IMR-90 (cell line): ENCODE data around the gene RNF112. TPM values are rescaled to one million over a fixed set of nuclear protein-coding genes. Genes with fewer than 3 reads are reported as not detected.

ENCODE experiments used
- ATAC-seq: fragments of 200-7000 bp; cut with Tn5 transposase; 2 replicates; pipeline ENCODE4 v1.9.1; 2020; ENCODE audit warnings: low read depth, mild to moderate bottlenecking, moderate library complexity
- BruUV-seq: library from RNA; stranded (reverse); fragments of 400-500 nt; replicated peaks from 2 replicates; lab custom pipeline; 2021; lab: Mats Ljungman, UMichigan
- CTCF ChIA-PET: fragments of 300-600 bp; formaldehyde crosslinking; extraction: SDS; loops from one replicate; lab custom pipeline; 2021; ENCODE audit warnings: antibody characterized with exemption; lab: Yijun Ruan, JAX
- POLR2A ChIA-PET: fragments of 300-600 bp; sonication (Branson Sonifier 250); formaldehyde crosslinking; loops from one replicate; lab custom pipeline; 2022; ENCODE audit warnings: antibody characterized with exemption; ENCODE audit not compliant: unreplicated experiment; lab: Charles Lee
- DNase-seq: peaks from one replicate; pipeline ENCODE4 v3.0.0; 2013
- H2AFZ ChIP-seq: replicated peaks from 2 replicates; pipeline ENCODE3; 2013; ENCODE audit warnings: low read length, mild to moderate bottlenecking; ENCODE audit not compliant: poor library complexity
- H2AK5ac ChIP-seq: 2 replicates; pipeline ENCODE4 v1.6.1; 2013; ENCODE audit warnings: low read depth, low read length, inconsistent platforms
- H2AK9ac ChIP-seq: replicated peaks from 2 replicates; pipeline ENCODE3; 2013; ENCODE audit warnings: mild to moderate bottlenecking, low read depth, low read length, moderate library complexity; ENCODE audit not compliant: poor library complexity
- H2BK120ac ChIP-seq: 2 replicates; pipeline ENCODE4 v1.6.1; 2013; ENCODE audit warnings: low read depth, low read length, inconsistent platforms
- H2BK15ac ChIP-seq: 3 replicates; pipeline ENCODE4 v1.6.1; 2013; ENCODE audit warnings: low read depth, low read length, inconsistent platforms
- H2BK20ac ChIP-seq: 2 replicates; pipeline ENCODE4 v1.6.1; 2013; ENCODE audit warnings: low read depth, mild to moderate bottlenecking, inconsistent platforms, low read length, moderate library complexity
- H2BK5ac ChIP-seq: 2 replicates; pipeline ENCODE4 v1.6.1; 2013; ENCODE audit warnings: mild to moderate bottlenecking, low read depth, low read length, inconsistent platforms; ENCODE audit not compliant: poor library complexity, severe bottlenecking
- H3K14ac ChIP-seq: replicated peaks from 2 replicates; pipeline ENCODE4 v1.6.1; 2013; ENCODE audit warnings: low read depth, low read length, inconsistent platforms
- H3K18ac ChIP-seq: 2 replicates; pipeline ENCODE4 v1.6.1; 2013; ENCODE audit warnings: low read depth, low read length, control low read depth
- H3K23ac ChIP-seq: 2 replicates; pipeline ENCODE4 v1.6.1; 2013; ENCODE audit warnings: low read depth, low read length, inconsistent platforms
- H3K27ac ChIP-seq: 2 replicates; pipeline ENCODE4 v1.5.1; 2013; ENCODE audit warnings: mild to moderate bottlenecking, control low read depth, low read length; ENCODE audit not compliant: insufficient read depth
- H3K27me3 ChIP-seq: 2 replicates; pipeline ENCODE4 v1.6.1; 2013; ENCODE audit warnings: low read length; ENCODE audit not compliant: control insufficient read depth, insufficient read depth
- H3K36me3 ChIP-seq: 2 replicates; pipeline ENCODE4 v1.6.1; 2013; ENCODE audit warnings: low read length, mixed read lengths; ENCODE audit not compliant: control insufficient read depth, insufficient read depth
- H3K4ac ChIP-seq: 2 replicates; pipeline ENCODE4 v1.6.1; 2013; ENCODE audit warnings: low read depth, low read length, inconsistent platforms
- H3K4me1 ChIP-seq: 2 replicates; pipeline ENCODE4 v1.6.1; 2013; ENCODE audit warnings: low read length, mixed read lengths; ENCODE audit not compliant: control insufficient read depth, insufficient read depth
- H3K4me2 ChIP-seq: 2 replicates; pipeline ENCODE4 v1.6.1; 2013; ENCODE audit warnings: low read depth, mild to moderate bottlenecking, control low read depth, low read length, moderate library complexity
- H3K4me3 ChIP-seq: 2 replicates; pipeline ENCODE4 v1.5.1; 2013; ENCODE audit warnings: low read depth, mild to moderate bottlenecking, control low read depth, low read length, moderate library complexity; ENCODE audit not compliant: insufficient read depth
- H3K56ac ChIP-seq: 2 replicates; pipeline ENCODE4 v1.6.1; 2013; ENCODE audit warnings: low read length, inconsistent platforms; ENCODE audit not compliant: insufficient read depth; ENCODE audit errors: extremely low read depth
- H3K79me1 ChIP-seq, 2 experiments: 2 replicates each; pipeline ENCODE4 v1.6.1; 2013; ENCODE audit warnings: low read length in 2 of 2, inconsistent platforms in 1 of 2, low read depth in 1 of 2
- H3K9ac ChIP-seq: 2 replicates; pipeline ENCODE4 v1.6.1; 2013; ENCODE audit warnings: low read depth, low read length, control low read depth
- H3K9me1 ChIP-seq: 2 replicates; pipeline ENCODE4 v1.6.1; 2013; ENCODE audit warnings: low read length, inconsistent platforms; ENCODE audit not compliant: insufficient read depth
- H3K9me3 ChIP-seq: 2 replicates; pipeline ENCODE4 v1.6.1; 2013; ENCODE audit warnings: low read length; ENCODE audit not compliant: control insufficient read depth, insufficient read depth
- H4K20me1 ChIP-seq: 2 replicates; pipeline ENCODE4 v1.6.1; 2013; ENCODE audit warnings: low read length, inconsistent platforms; ENCODE audit not compliant: insufficient read depth
- H4K5ac ChIP-seq: 2 replicates; pipeline ENCODE4 v1.6.1; 2013; ENCODE audit warnings: mild to moderate bottlenecking, low read depth, low read length, control low read depth
- H4K8ac ChIP-seq, 2 experiments: 2 replicates each; pipeline ENCODE4 v1.6.1; 2013; ENCODE audit warnings: low read depth in 2 of 2, low read length in 2 of 2, control low read depth in 1 of 2, inconsistent platforms in 1 of 2
- H4K91ac ChIP-seq: 2 replicates; pipeline ENCODE4 v1.6.1; 2013; ENCODE audit warnings: low read depth, low read length, inconsistent platforms; ENCODE audit not compliant: insufficient read depth
- CEBPB ChIP-seq: IDR thresholded peaks from 2 replicates; pipeline ENCODE4 v1.6.1; 2012; ENCODE audit warnings: low read depth, low read length, improper control_type of control experiment
- CTCF ChIP-seq: conservative IDR thresholded peaks from 2 replicates; pipeline ENCODE4 v1.5.1; 2012; ENCODE audit warnings: mild to moderate bottlenecking, low read depth, low read length, improper control_type of control experiment
- ELK1 ChIP-seq: fragments of 150-350 bp; IDR thresholded peaks from 2 replicates; pipeline ENCODE4 v1.6.1; 2016; ENCODE audit warnings: low read depth, mild to moderate bottlenecking, low read length, moderate library complexity, borderline replicate concordance
- MAFK ChIP-seq: IDR thresholded peaks from 2 replicates; pipeline ENCODE4 v1.6.1; 2012; ENCODE audit warnings: low read depth, low read length, improper control_type of control experiment
- MAZ ChIP-seq: IDR thresholded peaks from 2 replicates; pipeline ENCODE4 v1.6.1; 2012; ENCODE audit warnings: low read depth, mild to moderate bottlenecking, low read length, improper control_type of control experiment, moderate library complexity, borderline replicate concordance
- MXI1 ChIP-seq: IDR thresholded peaks from 2 replicates; pipeline ENCODE4 v1.6.1; 2012; ENCODE audit warnings: low read depth, mild to moderate bottlenecking, low read length, moderate library complexity, borderline replicate concordance
- NFE2L2 ChIP-seq: fragments of 150-350 bp; IDR thresholded peaks from 2 replicates; pipeline ENCODE4 v1.6.1; 2016; ENCODE audit warnings: low read depth, mild to moderate bottlenecking, low read length
- POLR2A ChIP-seq: IDR thresholded peaks from 2 replicates; pipeline ENCODE4 v1.6.1; 2012; ENCODE audit warnings: mild to moderate bottlenecking, low read depth, low read length
- RAD21 ChIP-seq: IDR thresholded peaks from 2 replicates; pipeline ENCODE4 v1.6.1; 2012; ENCODE audit warnings: low read length, improper control_type of control experiment
- RCOR1 ChIP-seq: IDR thresholded peaks from 2 replicates; pipeline ENCODE4 v1.6.1; 2012; ENCODE audit warnings: mild to moderate bottlenecking, low read length, improper control_type of control experiment; ENCODE audit not compliant: insufficient replicate concordance
- RFX5 ChIP-seq: IDR thresholded peaks from 2 replicates; pipeline ENCODE4 v1.8.0; 2012; ENCODE audit warnings: low read depth, mild to moderate bottlenecking, low read length, moderate library complexity
- SMC3 ChIP-seq: fragments of 150-350 bp; IDR thresholded peaks from 2 replicates; pipeline ENCODE4 v1.6.1; 2016; ENCODE audit warnings: low read depth, mild to moderate bottlenecking, antibody characterized with exemption, low read length, moderate library complexity
- WGBS, 2 experiments: methylation state at CpG; one replicate each; pipeline versions ENCODE4 v1.1.5 to v1.1.7; 2013; ENCODE audit warnings: missing lambda C conversion rate in 2 of 2; ENCODE audit not compliant: insufficient read length in 1 of 2; ENCODE audit errors: extremely low coverage in 2 of 2; 5-methylcytosine and 5-hydroxymethylcytosine counted together
- dilution Hi-C: fragments of 300-500 bp; cut with HindIII; formaldehyde crosslinking; loops from one replicate; pipeline ENCODE4 v1.14.3; 2018; ENCODE audit warnings: low sequenced_read_pairs; ENCODE audit not compliant: unreplicated experiment
- in situ Hi-C: fragments of 300-500 bp; cut with MboI; formaldehyde crosslinking; loops from 3 replicates; pipeline ENCODE4 v1.14.3; 2019; ENCODE audit warnings: low sequenced_read_pairs, inconsistent platforms, mixed read lengths
- intact Hi-C: fragments of 100-400 bp; cut with micrococcal nuclease; formaldehyde crosslinking; loops from 2 replicates; pipeline ENCODE4 v1.10.0; 2022
- polyA plus RNA-seq, 3 experiments: library from polyadenylated mRNA; depleted of rRNA; stranded (reverse); fragments of >200 nt; gene quantifications; 2 replicates each; pipeline ENCODE4 v1.2.3, GENCODE V29; 2012; ENCODE audit warnings: low replicate concordance in 1 of 3
- total RNA-seq: library from RNA; depleted of rRNA; stranded (reverse); fragments of >200 nt; gene quantifications from 2 replicates; pipeline ENCODE4 v1.2.3, GENCODE V29; 2012

Gene RNF112
- total and polyA plus RNA-seq, 2 of the 4 experiments (the other 2 are of a cell fraction) = 2.5 to 5.7 TPM

- Histone ChIP-seq H3K79me1 (no peaks in the 10 kb centered on the region), H3K9ac (no peak overlapping the region), H4K5ac (no peak overlapping the region), H3K9me1 (no peaks in the 10 kb centered on the region), H4K20me1 (no peaks in the 10 kb centered on the region), H2BK15ac (no peak overlapping the region), H3K56ac (no peak overlapping the region), H2BK120ac (no peak overlapping the region), H3K4me1 (peaks cover 9% of the 10 kb centered on the region), H3K4me2 (no peak overlapping the region), H4K8ac (no peak overlapping the region), H3K9me3 (no peaks in the 10 kb centered on the region; the same call in 1 of the 2 replicates), H2AK5ac (no peak overlapping the region), H2BK5ac (no peak overlapping the region), H2BK20ac (no peak overlapping the region), H3K27me3 (peaks cover 2% of the 10 kb centered on the region), H2AFZ (no peak overlapping the region), H3K27ac (no peak overlapping the region), H3K18ac (no peak overlapping the region), H4K91ac (no peak overlapping the region), H3K14ac (no peak overlapping the region), H3K4ac (no peak overlapping the region), H2AK9ac (no peak overlapping the region), H3K36me3 (no peaks in the 10 kb centered on the region), H3K4me3 (no peak overlapping the region), H3K23ac (no peak overlapping the region)
- no peak for TF ChIP-seq MAZ
- no peak for TF ChIP-seq RCOR1
- no peak for TF ChIP-seq RAD21
- no peak for TF ChIP-seq RFX5
- no peak for TF ChIP-seq MAFK
- TF ChIP-seq NFE2L2 = no peak
- no peak for TF ChIP-seq POLR2A
- TF ChIP-seq CTCF = no peak
- no peak for TF ChIP-seq ELK1
- no peak for TF ChIP-seq CEBPB
- TF ChIP-seq SMC3 = no peak
- TF ChIP-seq MXI1 = no peak
- ChIA-PET POLR2A (no interaction called here), CTCF (no interaction called here)
- dilution Hi-C loops (no loop called here), in situ Hi-C loops (no loop called here), intact Hi-C loops (no loop called here)
- no TSS peak for BruUV-seq
- WGBS, 2 experiments = 90% methylated on average over 10 of the region's 18 CpGs; no CpG with 5 or more reads in 1 of the 2 experiments
- no peak for ATAC-seq
- DNase-seq = no peak
Observed at GRCh38 chr17:19415806-19416775, 5.1 kb downstream of the RNF112 start.
